ENCODE data around the gene SLC6A6.

The SLC6A6 gene

GRCh38 chr3:14438929-14439328 is 36.5 kb downstream of the SLC6A6 start:
- Histone ChIP-seq H3K36me3 (replicated peaks; ENCODE audit: insufficient read depth, low read length) (no peaks in the 10 kb centered on the region), H3K27ac (ENCODE audit: low read length) (no peak overlapping the region), H3K4me3 (ENCODE audit: low read length) (no peak overlapping the region), H3K9ac (ENCODE audit: low read length) (no peak overlapping the region), H3K9me2 (replicated peaks; ENCODE audit: insufficient read depth, low read length) (no peaks in the 10 kb centered on the region), H3K4me1 (ENCODE audit: low read length) (peaks cover 24% of the 10 kb centered on the region), H3K79me2 (ENCODE audit: low read length) (peaks cover 17% of the 10 kb centered on the region), H3K4me2 (ENCODE audit: low read depth, low read length) (no peak overlapping the region), H3F3A (ENCODE audit: insufficient read depth, low read length) (peaks cover 8% of the 10 kb centered on the region; the same call in 1 of the 2 replicates), H3K27me3 (replicated peaks; ENCODE audit: insufficient read depth, low read length) (no peaks in the 10 kb centered on the region), H3K9me3 (replicated peaks; ENCODE audit: insufficient read depth, low read length) (no peaks in the 10 kb centered on the region), H4K20me1 (ENCODE audit: insufficient read depth, low read length) (no peaks in the 10 kb centered on the region; the same call in 1 of the 2 replicates), H2AFZ (ENCODE audit: low read length) (no peak overlapping the region)
- no peak for DNase-seq
- TF ChIP-seq EZH2 (optimal IDR thresholded peaks at IDR 0.05; ENCODE audit: low read depth, low read length) (no peak), EZH2phosphoT487 (IDR thresholded peaks at IDR 0.05; ENCODE audit: low read length) (no peak), CTCF (IDR thresholded peaks at IDR 0.05; ENCODE audit: low read length) (no peak)

GRCh38 chr3:14439501-14440167 is 37.2 kb downstream of the SLC6A6 start:
- Histone ChIP-seq H2AFZ (ENCODE audit: low read length) (no peak overlapping the region), H4K20me1 (ENCODE audit: insufficient read depth, low read length) (no peaks in the 10 kb centered on the region; the same call in 1 of the 2 replicates), H3K9ac (ENCODE audit: low read length) (no peak overlapping the region), H3K9me3 (replicated peaks; ENCODE audit: insufficient read depth, low read length) (no peaks in the 10 kb centered on the region), H3K27me3 (replicated peaks; ENCODE audit: insufficient read depth, low read length) (no peaks in the 10 kb centered on the region), H3K36me3 (replicated peaks; ENCODE audit: insufficient read depth, low read length) (no peaks in the 10 kb centered on the region), H3K4me2 (ENCODE audit: low read depth, low read length) (no peak overlapping the region), H3K27ac (ENCODE audit: low read length) (no peak overlapping the region), H3K4me1 (ENCODE audit: low read length) (peaks cover 20% of the 10 kb centered on the region), H3F3A (ENCODE audit: insufficient read depth, low read length) (peaks cover 8% of the 10 kb centered on the region; the same call in 1 of the 2 replicates), H3K79me2 (ENCODE audit: low read length) (peaks cover 13% of the 10 kb centered on the region), H3K9me2 (replicated peaks; ENCODE audit: insufficient read depth, low read length) (no peaks in the 10 kb centered on the region), H3K4me3 (ENCODE audit: low read length) (no peak overlapping the region)
- no peak for DNase-seq
- TF ChIP-seq EZH2 (optimal IDR thresholded peaks at IDR 0.05; ENCODE audit: low read depth, low read length) (no peak), CTCF (IDR thresholded peaks at IDR 0.05; ENCODE audit: low read length) (no peak), EZH2phosphoT487 (IDR thresholded peaks at IDR 0.05; ENCODE audit: low read length) (no peak)

- Histone ChIP-seq H3K9ac (ENCODE audit: low read length) (no peak overlapping the region), H3K79me2 (ENCODE audit: low read length) (peaks cover 13% of the 10 kb centered on the region), H3K36me3 (replicated peaks; ENCODE audit: insufficient read depth, low read length) (no peaks in the 10 kb centered on the region), H4K20me1 (ENCODE audit: insufficient read depth, low read length) (no peaks in the 10 kb centered on the region; the same call in 1 of the 2 replicates), H3F3A (ENCODE audit: insufficient read depth, low read length) (peaks cover 8% of the 10 kb centered on the region; the same call in 1 of the 2 replicates), H3K27me3 (replicated peaks; ENCODE audit: insufficient read depth, low read length) (no peaks in the 10 kb centered on the region), H3K27ac (ENCODE audit: low read length) (no peak overlapping the region), H3K9me2 (replicated peaks; ENCODE audit: insufficient read depth, low read length) (no peaks in the 10 kb centered on the region), H3K4me1 (ENCODE audit: low read length) (peaks cover 15% of the 10 kb centered on the region), H3K9me3 (replicated peaks; ENCODE audit: insufficient read depth, low read length) (no peaks in the 10 kb centered on the region), H3K4me3 (ENCODE audit: low read length) (no peak overlapping the region), H3K4me2 (ENCODE audit: low read depth, low read length) (no peak overlapping the region), H2AFZ (ENCODE audit: low read length) (no peak overlapping the region)
- TF ChIP-seq EZH2phosphoT487 (IDR thresholded peaks at IDR 0.05; ENCODE audit: low read length) (no peak), EZH2 (optimal IDR thresholded peaks at IDR 0.05; ENCODE audit: low read depth, low read length) (no peak), CTCF (IDR thresholded peaks at IDR 0.05; ENCODE audit: low read length) (no peak)
- DNase-seq, result no peak
Measured at GRCh38 chr3:14440168-14440518, 37.7 kb downstream of the SLC6A6 start.
